HG03103 (cell line): Measurements from ENCODE around the gene ERVFRD-1.

Experiments
- ATAC-seq: cut with Tn5 transposase; IDR thresholded peaks from one replicate; pipeline ENCODE4 v1.9.1; 2021; ENCODE audit warnings: low read depth; ENCODE audit not compliant: unreplicated experiment

Gene ERVFRD-1

GRCh38 chr6:11055127-11055627, 56.3 kb downstream of the ERVFRD-1 start:
- no peak for ATAC-seq

DNA sequence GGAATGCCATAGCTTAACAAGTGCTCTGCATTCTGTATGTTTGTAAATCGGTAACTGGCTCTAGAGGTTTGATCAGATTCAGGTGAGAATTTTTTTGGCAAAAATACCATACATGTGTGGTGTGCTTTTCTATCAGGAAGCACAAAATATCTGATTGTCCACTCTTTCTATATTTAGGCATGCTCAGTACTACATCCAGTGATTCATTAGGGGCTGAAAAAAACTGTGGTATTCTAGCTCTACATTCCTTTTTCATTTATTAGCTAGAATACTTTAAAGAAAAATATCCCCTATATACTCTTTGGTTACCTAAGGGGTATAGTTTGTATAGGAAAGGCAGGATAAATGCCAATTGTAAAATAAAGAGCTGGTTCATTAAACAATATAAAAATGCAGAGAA, 56.8 kb downstream of the ERVFRD-1 start:
- no peak for ATAC-seq

GRCh38 chr6:11053307-11053706, 58.2 kb downstream of the ERVFRD-1 start:
- no peak for ATAC-seq
